ENCODE measurements around the gene KCNE1.

The KCNE1 gene

DNA sequence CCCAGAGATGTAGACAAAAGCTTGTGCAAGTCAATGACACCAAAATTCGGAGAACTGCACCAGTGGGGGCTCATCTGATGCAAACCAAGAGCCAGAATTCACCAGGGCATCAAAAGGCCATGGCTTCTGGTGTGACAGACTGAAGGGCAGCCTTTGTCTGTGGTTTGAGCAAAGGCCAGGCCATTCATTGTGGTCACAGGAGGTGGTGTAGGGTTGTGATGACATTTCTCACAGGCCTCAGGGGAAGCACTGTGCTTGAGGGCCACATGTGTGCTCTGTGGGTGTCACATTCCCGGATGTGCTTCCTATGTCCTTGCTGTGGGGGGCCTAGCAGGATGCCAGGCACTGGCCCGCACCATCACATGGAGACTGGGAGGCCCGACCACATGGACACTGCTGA is 22.5 kb upstream of the KCNE1 start:
- no peak for DNase-seq

DNA sequence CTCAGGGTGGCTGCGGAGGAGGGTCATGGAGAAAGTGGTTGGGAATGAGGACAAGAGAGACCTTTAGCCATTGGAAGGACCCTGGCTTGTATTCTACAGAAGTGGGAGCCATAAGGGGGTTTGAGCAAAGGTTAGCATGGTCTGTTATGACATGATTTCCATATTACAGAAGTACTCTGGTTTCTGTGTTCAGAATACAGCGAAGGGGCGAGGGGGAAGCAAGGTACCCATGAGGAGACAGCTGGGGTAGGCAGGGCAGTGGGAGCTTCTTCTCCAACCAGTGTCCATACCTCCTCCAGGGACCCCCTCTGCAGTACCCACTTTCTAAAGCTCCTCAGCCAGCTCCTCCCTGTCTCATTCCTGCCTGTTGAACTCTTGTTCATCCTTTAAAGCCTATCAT is 21.9 kb upstream of the KCNE1 start:
- DNase-seq = no peak

DNA sequence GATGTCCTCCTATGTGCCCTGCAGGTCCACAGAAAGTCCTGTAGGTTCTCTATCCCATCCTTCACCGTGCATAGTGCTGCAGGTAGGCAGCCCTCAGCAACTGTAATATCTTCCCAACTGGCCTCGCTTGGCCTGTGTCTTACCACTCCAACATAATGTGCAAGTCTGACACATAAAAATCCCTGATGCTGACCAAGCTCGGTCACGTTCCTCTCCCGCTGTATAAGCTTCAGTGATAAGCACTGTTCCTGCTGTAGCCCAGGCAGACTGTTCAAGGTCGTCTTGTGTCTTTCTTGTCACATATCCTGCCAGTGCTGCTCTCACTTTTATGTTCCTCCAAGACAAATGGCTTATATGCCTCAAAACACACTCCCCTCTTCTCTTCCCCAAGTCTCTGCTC is 19.4 kb upstream of the KCNE1 start:
- DNase-seq = no peak

DNA sequence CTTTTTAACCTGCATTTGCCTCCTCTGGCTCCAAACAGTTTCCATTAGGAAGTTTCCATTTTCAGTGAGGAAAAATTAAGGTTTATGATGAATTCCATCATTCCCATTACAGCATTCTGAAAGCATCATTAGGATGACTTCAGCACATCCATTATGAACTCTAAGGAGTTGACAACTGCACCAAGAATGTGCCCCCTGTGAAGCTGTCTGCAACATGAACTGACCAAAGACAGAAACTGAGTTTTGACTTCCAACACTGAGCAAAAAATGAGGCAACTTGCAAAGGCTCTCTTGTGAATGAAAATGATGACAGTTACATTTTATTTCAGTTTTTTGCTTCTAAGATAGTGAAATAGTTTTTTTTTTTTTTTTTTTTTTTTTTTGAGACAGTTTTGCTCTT is 18.3 kb upstream of the KCNE1 start:
- DNase-seq = no peak

DNA sequence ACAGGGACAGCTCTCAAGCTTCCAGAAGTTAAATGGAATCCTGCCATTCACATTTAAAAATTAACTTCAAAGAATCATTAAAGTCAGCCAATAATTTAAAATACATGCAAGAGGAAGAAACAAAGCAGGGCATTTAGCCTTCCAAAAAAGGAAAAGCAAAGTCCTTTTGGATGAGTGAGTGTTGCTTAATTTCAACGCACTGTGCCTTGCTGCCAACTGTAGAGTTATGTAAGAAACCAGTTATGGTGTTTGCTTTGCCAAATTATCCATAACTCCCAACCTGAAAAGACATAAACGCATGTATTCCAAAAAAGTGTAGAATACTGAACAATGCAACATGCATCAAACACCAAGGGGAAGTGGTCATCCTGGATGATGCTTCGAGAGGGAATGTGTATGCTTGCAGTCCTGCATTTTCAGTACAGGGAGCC is 16.1 kb upstream of the KCNE1 start:
- no peak for DNase-seq

DNA sequence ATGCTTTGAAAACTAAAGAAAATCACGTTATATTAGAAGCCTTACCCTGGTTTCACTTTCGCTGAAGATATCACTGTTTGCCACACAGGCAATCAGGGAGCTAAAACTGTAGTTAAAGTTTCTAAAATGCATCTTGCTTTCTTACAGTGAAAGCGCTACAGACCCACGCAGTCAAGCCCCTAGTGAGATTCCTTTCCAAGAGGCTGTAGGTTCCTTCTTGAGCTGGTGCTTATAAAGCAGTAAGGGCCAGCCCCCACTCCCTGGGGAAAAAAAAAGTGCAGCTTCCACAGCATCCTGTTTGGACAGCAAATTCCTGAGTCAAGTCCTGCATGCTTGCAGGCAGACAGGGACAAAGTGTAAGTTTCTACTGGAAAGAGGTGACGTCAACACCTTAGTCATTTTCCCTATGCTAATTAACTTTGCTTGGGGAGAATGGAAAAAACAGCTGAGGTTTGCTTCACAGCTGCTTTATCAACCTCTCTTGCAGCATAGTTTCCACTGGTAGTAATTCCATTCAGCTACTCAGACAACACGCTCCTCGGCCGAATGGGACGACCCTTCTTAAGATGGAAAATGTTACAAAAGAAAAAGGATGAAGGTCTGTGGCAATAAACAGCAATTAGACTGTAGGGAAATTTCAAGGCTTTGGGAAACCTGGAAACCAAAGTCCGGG is 14.7 kb upstream of the KCNE1 start:
- no peak for DNase-seq

DNA sequence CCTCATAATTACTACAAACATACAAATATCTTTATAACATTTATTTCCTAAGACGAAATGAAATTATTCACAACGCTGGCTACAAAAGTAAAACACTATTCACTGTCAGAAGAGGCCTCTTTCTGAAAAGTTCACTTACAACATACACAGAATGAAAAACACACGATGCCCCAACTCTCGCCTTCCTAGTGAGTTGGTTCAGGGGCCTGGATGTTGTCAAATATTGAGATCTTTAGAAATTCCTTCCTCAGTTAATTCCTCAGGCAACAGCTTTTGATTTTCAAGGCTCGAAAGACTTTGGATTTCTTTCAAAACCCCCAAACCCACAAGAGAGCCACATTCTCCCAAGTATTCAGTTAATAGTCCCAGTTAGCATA is 14.2 kb upstream of the KCNE1 start:
- DNase-seq = no peak

DNA sequence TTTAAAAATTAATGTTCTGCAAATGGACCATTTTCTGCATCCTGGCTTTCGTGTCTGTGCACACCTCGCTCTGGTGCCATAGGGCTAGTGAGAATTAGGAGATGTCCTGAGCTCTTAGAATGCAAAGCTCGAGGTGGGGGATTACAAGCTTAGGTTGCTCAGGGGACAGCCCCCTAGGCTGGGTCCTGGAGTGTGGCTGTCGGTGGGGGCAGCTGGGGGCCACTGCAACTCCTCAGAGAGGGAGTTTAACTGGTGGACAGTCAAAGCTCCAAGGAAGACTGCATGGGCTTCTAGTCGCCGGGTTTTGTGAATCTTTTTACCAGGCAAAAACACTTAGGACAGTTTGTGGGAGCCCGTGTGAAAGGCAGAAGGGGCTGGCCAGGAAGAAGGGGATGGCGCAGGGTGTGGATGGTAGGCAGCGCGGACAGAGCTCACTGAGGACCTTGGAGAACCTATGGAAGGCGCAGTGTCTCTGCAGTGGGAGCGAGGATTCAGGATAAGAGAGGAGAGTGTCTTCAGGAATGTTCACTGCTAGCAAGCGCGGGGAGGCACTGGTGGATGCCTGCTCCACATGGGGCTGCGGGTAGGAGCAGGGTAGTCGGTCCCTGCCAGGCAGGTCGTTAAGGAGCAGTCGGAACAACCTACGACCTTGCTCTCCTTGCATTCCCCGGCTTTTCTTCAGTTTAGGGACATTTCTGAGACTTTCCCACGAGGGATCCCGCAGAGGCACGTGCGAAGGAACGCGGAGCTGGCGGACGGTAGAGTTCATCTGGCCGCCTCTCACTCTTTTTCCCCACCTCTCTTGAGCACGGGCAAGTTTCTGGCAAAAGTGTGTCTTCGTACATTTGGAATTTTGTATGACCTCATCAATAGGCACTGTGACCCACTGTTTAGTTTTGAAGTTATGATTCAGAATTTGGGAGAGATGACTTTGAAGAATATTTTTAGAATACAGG is 12.9 kb upstream of the KCNE1 start:
- no peak for DNase-seq

DNA sequence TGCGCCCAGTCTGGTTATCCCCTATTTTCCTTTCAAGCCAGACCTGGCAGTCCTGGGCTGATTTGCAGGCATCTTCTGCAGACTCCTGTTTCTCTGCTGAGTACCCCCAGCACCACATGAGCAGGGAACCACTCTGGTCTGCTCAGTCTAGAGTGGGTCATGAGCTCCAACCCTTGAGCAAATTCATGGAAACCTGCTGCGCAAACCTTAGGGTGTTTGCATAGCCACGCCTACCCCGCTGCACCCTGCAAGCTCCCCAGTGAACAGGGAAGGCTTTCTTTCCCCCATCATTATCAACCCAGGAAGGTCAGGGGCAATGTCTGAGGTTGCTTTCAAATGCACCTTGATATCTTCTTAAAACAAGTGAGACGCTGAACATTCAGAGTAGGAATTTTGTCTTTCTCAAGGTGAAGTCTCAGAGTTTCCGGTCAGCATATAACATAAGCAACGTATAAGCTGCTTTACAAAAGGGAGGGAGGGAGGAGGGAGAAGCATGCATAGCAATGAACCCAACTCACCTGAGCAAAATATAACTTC is 11.1 kb upstream of the KCNE1 start:
- no peak for DNase-seq

DNA sequence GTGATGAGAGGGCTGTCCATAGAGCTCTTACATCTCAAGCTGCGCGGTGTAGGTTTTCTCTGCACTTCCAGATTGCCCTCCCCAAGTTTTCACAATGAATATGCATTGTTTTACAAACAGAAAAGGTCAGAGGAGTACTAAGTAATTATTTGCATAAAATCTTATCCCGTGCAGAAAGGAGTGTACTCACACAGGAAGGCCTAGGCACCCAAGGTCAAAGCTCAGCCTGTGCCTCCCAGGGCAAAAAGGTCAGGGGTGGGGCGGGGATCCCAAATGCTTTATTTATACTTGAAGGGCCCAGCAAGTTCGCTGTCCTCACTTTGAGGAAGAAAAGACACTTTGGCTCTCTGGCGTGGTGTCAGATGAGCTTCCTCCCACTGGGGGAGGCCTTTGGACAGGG is 10.3 kb upstream of the KCNE1 start:
- DNase-seq = no peak

DNA sequence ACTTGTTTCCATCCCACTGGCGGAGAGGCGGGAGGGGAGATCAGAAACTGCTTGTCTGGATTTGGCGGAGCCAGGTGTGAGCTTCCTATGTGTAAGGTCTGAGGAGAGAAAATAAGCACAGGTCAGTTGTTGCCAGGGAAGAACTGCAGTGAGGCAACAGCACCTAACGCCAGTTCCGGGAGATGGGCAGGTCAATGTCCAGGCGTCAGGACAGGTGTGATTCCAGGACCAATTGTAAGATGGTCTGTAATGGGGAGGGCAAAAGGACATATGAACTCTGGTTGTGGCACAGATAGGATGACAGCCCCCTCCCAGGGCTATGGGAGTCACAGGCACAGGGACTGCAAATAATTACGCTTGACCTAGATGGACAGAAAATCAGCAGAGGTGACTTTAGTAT is 9.6 kb upstream of the KCNE1 start:
- no peak for DNase-seq

DNA sequence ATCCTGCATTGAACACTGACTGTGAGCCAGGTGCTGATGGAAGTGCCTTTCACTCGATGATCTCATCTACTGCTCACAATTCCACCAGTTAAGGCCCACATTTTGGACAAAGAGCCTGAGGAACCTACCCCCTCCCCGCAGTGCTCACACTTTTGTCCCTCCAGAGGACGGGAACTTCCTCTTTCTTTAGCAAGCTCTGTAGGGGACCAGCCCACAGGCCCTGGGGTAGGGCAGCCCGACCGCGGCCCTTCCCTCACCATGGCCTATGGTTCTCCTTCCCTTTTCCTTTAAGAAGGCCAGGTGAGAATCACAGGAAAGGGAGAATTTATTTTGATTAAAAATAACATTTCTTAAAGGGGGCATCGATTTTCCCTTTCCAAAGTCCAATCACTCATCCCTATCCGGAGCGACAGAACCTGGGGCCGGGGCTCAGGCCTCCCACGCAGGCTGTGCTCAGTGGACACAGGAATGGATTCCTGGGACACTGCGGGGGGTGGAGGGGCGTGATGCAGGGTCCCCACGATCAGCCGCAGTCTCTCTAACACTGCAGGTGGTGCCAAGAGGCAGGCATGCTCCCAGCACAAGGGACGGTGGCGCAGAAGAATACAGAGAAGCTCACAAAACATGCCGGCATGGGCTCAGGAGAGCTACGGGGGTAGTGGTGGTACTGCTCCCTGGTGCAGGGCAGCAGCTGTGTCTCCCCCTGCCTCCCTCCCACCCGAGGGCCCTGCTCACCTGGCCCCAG is 8.9 kb upstream of the KCNE1 start:
- DNase-seq = no peak

DNA sequence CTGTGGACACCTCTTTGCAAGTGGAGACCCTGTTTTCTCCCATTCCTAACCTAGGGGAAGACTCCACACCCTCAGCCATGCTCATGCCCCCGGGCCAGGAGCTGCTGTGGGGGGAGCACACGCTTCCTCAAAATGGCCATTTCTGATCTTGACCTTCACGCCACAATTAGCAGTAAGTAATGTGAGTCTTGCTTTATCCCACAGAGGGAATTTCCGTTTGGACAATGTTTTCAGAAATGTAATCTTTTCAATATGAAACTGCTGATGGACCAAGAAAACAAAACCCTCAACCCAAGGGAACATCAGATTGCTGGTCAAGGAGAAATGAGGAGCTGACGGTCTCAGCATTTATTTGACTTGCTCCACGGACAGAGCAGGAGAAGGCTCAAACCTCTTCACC is 8.3 kb upstream of the KCNE1 start:
- no peak for DNase-seq

DNA sequence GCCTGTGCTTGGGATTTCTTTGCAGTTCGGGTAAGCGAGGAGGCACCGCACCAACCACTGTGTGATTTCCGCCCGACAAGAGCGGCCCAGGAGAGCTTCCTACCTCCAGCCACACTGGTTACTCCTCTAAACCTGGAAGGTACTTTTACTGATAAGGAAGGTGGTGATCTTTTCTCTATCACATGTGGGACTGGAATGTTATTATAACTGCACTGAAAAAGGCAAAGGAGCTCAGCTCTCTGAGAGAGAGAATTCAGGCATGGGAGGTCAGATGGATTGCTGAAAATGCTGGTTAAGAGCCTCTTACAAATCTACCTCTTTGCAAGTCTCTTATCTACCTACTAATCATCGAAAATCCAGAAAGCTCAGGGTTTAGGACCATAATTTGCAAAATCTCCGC is 7.7 kb upstream of the KCNE1 start:
- no peak for DNase-seq

DNA sequence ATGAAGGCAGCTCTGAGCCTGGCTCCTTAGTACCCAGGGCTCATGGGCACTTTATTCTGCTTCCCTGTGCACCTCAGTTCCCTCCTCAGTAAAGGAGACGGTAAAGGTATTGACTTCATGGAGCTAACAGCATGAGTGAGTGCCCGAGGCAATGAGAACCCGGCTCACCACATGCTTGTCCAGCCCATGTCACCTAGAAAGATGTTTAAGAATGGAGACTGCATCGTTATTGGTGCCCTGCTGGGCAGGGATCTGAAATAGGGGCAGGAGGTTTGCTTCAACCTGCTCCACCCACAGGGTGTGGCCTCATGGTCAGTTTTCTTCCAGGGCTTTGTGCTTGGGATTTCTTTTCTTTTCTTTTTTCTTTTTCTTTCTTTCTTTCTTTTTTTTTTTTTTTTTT is 7.0 kb upstream of the KCNE1 start:
- DNase-seq = no peak

DNA sequence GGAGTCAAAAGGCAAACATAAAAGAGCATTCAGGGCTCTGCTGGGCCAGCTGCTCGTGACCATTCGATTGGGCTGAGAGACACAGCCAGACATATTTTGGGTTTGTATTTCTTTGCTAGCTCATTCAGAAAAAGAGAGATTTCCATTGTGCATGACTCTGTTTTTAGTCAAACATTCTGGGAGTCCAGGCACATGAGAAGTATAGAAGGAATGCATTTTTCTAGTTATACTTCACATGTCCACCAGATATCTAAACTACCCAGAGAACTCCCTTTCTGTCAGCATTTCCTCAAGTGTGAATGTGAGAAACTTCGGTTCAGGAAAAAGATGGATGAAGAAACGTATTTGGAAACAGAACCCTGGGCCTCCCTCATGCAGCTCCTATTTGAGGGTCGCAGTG is 6.3 kb upstream of the KCNE1 start:
- DNase-seq = no peak

DNA sequence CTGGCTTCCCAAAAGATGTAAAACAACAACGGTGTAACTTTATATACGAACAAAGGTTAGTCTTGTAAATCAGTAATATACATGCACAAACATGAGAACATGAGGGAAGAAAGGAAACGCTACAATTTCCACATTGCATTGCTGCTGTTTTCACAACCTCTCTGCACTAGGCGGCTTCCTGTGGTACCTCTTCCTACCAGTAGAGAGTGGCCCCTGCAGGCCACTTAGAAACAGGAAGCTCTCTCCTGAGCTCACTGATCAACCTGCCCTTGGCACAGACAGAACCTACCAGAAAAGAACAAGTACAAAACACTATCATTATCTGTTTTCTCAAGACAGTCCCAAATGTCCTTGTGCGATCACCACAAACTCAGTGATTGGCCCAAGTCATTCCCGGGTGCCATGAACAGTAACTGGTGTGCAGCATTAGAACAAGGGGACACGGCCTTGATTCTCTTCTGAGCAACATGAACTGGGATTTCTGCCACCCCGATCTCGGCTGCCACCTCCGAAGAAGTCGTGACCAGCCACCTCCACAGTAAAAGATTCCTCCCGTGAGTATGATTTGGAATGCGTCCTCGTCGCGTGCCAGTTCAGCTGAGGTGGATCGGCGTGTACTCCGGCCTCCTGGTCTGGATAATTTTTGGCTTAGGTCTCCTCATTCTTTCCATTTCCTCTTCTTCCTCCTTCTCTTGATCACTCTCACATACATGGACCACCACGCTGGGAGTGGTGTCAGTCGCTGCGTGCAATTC is 5.7 kb upstream of the KCNE1 start:
- DNase-seq = no peak

DNA sequence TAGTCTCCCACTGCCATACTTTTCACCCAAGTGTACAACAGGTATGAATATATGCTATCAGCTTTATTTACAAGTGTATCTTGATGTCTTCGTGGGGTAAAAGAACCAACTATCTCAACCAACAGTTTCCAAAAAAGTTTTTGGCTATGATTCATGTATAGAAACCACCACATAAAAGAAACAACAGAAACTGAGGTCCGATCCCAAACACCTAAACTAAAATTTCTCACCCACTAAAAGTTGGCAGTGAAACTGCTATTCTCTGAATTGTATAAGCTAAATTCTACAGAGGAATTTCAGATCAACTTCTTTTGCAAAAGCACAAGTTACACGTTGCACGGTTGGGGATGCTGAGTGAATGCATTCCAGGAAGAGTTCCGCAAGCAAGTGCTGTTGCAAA is 5.0 kb upstream of the KCNE1 start:
- no peak for DNase-seq

DNA sequence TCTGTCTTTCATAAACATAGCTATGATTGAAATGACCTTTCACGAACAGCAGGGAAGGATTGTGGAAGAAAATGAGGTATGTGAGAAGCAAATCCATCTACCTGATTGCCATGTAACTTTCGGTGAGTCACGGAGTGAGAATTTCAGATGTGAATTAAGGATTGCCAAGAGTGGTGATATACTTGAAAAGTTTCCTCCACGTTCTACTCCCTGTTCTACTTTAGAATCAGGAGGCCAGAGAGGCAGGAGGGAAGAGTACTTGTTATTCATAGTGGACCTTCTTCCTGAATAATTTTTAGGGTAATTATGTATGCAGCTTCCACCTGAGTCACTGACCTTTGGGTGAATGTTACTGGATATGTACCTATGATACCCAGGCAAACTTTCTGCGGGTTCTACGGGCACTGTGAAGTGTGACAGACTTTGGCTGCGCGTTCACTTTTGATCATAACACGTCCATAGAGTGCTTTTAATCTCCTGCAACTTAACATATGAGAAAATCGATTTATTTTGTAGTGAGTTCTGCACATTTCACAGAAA is 2.6 kb upstream of the KCNE1 start:
- DNase-seq = no peak

DNA sequence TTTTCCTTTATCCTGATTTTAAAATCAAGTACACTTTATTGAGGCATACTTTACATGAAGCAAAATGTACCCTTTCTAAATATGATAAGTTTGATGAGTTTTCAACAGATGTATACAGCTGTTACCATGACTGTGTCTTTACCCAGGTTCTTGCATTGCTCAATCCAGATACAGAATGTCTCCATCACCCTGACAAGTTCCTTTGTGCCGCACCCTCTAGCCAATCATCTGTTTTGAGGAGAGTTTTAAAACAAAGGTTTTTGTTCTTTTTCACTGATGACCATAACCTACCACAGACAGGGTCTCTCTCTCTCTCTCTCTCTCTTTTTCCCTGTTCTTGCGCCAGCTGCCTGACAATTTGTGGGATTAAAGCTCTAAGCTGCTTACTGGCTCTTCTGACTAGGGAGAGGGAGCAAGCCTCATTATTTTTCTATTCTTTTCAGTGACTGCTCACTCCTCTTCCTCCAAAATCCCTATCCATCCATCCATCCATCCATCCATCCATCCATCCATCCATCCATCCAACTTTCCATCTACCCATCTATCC is 1.2 kb upstream of the KCNE1 start:
- no peak for DNase-seq

DNA sequence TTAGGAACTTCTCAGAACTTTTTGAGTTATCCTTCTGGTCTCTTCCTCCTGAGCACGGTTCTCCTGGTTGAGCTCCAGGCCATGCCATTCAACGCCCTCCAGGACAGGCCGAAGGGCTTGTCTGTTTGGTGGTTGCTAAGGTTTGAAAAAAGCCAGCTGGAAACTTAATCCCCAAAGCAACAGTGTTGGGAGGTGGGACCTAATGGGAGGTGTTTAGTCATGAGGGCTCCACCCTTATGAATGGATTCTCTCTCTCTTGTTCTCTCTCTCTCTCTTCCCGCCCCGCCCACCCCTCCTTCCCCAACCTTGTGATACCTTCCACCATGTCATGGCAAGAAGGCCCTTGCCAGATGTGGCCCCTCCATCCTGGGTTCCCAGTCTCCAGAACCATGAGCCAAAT is 829 bp downstream of the KCNE1 start:
- DNase-seq = no peak
